Measurements from ENCODE around the gene FSTL5.

DNA sequence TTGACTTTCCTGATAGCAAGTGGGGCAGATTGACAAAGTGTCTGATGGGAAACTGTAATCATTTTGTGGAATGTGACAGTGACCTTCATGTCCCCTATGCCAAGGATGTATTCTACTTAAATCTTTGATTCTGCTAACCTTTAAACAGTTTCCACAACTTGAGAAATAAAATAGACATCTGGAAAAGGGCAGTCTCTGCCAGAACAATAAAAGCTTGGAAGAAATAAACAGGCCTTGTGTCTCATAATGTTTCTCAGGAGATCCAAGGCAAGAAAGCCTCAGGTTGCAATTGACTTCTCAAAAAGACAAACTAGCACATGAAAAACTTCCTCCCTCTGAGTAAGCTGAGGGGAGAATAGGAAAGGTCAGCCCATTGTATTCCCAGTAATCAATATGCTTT is 174.9 kb downstream of the FSTL5 start:
- no peak for TF ChIP-seq POLR2AphosphoS5 (IDR thresholded peaks at IDR 0.05; ENCODE audit: control insufficient read depth, insufficient read depth, low read depth, low read length)
- TF ChIP-seq, protein P1, sequence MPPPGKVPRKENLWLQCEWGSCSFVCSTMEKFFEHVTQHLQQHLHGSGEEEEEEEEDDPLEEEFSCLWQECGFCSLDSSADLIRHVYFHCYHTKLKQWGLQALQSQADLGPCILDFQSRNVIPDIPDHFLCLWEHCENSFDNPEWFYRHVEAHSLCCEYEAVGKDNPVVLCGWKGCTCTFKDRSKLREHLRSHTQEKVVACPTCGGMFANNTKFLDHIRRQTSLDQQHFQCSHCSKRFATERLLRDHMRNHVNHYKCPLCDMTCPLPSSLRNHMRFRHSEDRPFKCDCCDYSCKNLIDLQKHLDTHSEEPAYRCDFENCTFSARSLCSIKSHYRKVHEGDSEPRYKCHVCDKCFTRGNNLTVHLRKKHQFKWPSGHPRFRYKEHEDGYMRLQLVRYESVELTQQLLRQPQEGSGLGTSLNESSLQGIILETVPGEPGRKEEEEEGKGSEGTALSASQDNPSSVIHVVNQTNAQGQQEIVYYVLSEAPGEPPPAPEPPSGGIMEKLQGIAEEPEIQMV (tag; conservative IDR thresholded peaks at IDR 0.05; ENCODE audit: low read depth), result no peak
- TF ChIP-seq, protein P2, sequence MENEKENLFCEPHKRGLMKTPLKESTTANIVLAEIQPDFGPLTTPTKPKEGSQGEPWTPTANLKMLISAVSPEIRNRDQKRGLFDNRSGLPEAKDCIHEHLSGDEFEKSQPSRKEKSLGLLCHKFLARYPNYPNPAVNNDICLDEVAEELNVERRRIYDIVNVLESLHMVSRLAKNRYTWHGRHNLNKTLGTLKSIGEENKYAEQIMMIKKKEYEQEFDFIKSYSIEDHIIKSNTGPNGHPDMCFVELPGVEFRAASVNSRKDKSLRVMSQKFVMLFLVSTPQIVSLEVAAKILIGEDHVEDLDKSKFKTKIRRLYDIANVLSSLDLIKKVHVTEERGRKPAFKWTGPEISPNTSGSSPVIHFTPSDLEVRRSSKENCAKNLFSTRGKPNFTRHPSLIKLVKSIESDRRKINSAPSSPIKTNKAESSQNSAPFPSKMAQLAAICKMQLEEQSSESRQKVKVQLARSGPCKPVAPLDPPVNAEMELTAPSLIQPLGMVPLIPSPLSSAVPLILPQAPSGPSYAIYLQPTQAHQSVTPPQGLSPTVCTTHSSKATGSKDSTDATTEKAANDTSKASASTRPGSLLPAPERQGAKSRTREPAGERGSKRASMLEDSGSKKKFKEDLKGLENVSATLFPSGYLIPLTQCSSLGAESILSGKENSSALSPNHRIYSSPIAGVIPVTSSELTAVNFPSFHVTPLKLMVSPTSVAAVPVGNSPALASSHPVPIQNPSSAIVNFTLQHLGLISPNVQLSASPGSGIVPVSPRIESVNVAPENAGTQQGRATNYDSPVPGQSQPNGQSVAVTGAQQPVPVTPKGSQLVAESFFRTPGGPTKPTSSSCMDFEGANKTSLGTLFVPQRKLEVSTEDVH (IDR thresholded peaks at IDR 0.05; ENCODE audit: low read depth, partially characterized antibody), result no peak
- TF ChIP-seq EZH2 (IDR thresholded peaks at IDR 0.05; ENCODE audit: borderline replicate concordance, low read depth, low read length), result no peak
- TF ChIP-seq, protein P3, sequence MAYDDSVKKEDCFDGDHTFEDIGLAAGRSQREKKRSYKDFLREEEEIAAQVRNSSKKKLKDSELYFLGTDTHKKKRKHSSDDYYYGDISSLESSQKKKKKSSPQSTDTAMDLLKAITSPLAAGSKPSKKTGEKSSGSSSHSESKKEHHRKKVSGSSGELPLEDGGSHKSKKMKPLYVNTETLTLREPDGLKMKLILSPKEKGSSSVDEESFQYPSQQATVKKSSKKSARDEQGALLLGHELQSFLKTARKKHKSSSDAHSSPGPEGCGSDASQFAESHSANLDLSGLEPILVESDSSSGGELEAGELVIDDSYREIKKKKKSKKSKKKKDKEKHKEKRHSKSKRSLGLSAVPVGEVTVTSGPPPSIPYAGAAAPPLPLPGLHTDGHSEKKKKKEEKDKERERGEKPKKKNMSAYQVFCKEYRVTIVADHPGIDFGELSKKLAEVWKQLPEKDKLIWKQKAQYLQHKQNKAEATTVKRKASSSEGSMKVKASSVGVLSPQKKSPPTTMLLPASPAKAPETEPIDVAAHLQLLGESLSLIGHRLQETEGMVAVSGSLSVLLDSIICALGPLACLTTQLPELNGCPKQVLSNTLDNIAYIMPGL (CRISPR knock-in tag; IDR thresholded peaks at IDR 0.05), result no peak
- no peak for TF ChIP-seq CHD2 (IDR thresholded peaks at IDR 0.05; ENCODE audit: low read depth, low read length)
- TF ChIP-seq ZFP1 (CRISPR knock-in tag; IDR thresholded peaks at IDR 0.05), result no peak
- TF ChIP-seq JUND (IDR thresholded peaks at IDR 0.05; ENCODE audit: borderline replicate concordance, low read depth, low read length), result no peak
- TF ChIP-seq JUND (tag; IDR thresholded peaks at IDR 0.05; ENCODE audit: borderline replicate concordance, low read depth, low read length), result no peak
- TF ChIP-seq, protein P4, sequence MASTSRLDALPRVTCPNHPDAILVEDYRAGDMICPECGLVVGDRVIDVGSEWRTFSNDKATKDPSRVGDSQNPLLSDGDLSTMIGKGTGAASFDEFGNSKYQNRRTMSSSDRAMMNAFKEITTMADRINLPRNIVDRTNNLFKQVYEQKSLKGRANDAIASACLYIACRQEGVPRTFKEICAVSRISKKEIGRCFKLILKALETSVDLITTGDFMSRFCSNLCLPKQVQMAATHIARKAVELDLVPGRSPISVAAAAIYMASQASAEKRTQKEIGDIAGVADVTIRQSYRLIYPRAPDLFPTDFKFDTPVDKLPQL (IDR thresholded peaks at IDR 0.05; ENCODE audit: extremely low read depth, insufficient read length), result no peak
- TF ChIP-seq BDP1 (IDR thresholded peaks at IDR 0.05; ENCODE audit: insufficient read depth, insufficient read length), result no peak
